ENCODE measurements around the gene UST.

Gene UST

GRCh38 chr6:149046822-149047246 lies 300.0 kb downstream of the UST start:
- ATAC-seq = no peak

- ATAC-seq = no peak
Observed at GRCh38 chr6:149049230-149049629, 302.4 kb downstream of the UST start.

GRCh38 chr6:149050160-149050559 lies 303.3 kb downstream of the UST start:
- ATAC-seq = peak; percentile 39 to 64

GRCh38 chr6:149052350-149053106 lies 305.7 kb downstream of the UST start:
- ATAC-seq = peak; percentile 91 to 95

- ATAC-seq = no peak
Observed at GRCh38 chr6:149053848-149054558, 307.2 kb downstream of the UST start.

- ATAC-seq = no peak
Observed at GRCh38 chr6:149054559-149055194, 307.8 kb downstream of the UST start.

- ATAC-seq = no peak
Observed at GRCh38 chr6:149055195-149055899, 308.5 kb downstream of the UST start.

GRCh38 chr6:149056777-149057463 lies 310.1 kb downstream of the UST start:
- ATAC-seq = no peak

- ATAC-seq = no peak
Observed at GRCh38 chr6:149057464-149057840, 310.6 kb downstream of the UST start.

- no peak for ATAC-seq
Observed at GRCh38 chr6:149059557-149059956, 312.7 kb downstream of the UST start.

- ATAC-seq = peak; percentile 87 to 88
Observed at GRCh38 chr6:149060300-149060984, 313.6 kb downstream of the UST start.

- no peak for ATAC-seq
Observed at GRCh38 chr6:149060985-149061760, 314.3 kb downstream of the UST start.

- ATAC-seq = no peak
Observed at GRCh38 chr6:149061930-149062329, 315.1 kb downstream of the UST start.

- ATAC-seq = no peak
Observed at GRCh38 chr6:149062653-149063348, 316.0 kb downstream of the UST start.

- ATAC-seq = no peak
Observed at GRCh38 chr6:149063468-149063867, 316.6 kb downstream of the UST start.

- peak in 1 of 2 donors; percentile 7 for ATAC-seq
Observed at GRCh38 chr6:149064001-149064659, 317.3 kb downstream of the UST start.

GRCh38 chr6:149064660-149065015 lies 317.8 kb downstream of the UST start:
- no peak for ATAC-seq

GRCh38 chr6:149065121-149065520 lies 318.3 kb downstream of the UST start:
- no peak for ATAC-seq

- peak; percentile 84 to 85 for ATAC-seq
Observed at GRCh38 chr6:149065658-149066556, 319.1 kb downstream of the UST start.
